Panc1 (cell line): Measurements from ENCODE around the gene MGME1. TPM values are rescaled to one million over a fixed set of nuclear protein-coding genes. Genes with fewer than 3 reads are reported as not detected.

Experiments
- ATAC-seq: fragments of 200-7000 bp; cut with Tn5 transposase; 2 replicates; pipeline ENCODE4 v1.9.1; 2020; ENCODE audit warnings: mild to moderate bottlenecking, moderate library complexity
- BruUV-seq: library from RNA; stranded (reverse); fragments of 400-500 nt; replicated peaks from 2 replicates; lab custom pipeline; 2021; lab: Mats Ljungman, UMichigan
- CTCF ChIA-PET: fragments of 300-600 bp; sonication (Branson Sonifier 250); formaldehyde crosslinking; loops from one replicate; lab custom pipeline; 2022; ENCODE audit warnings: antibody characterized with exemption; lab: Charles Lee
- POLR2A ChIA-PET: fragments of 300-600 bp; sonication (Branson Sonifier 250); formaldehyde crosslinking; loops from one replicate; lab custom pipeline; 2022; ENCODE audit warnings: antibody characterized with exemption; lab: Charles Lee
- DNase-seq: peaks from one replicate; pipeline ENCODE4 v3.0.0-alpha.2; 2010; ENCODE audit warnings: low read depth, low spot score
- H3K27ac ChIP-seq: 2 replicates; pipeline ENCODE4 v1.5.1; 2011; ENCODE audit warnings: mild to moderate bottlenecking, low read length, inconsistent platforms
- H3K27me3 ChIP-seq: fragments of 200-500 bp; sonication (Bioruptor generic); 2 replicates; pipeline ENCODE4 v1.6.0; 2014; ENCODE audit warnings: low read length, inconsistent platforms; ENCODE audit not compliant: control insufficient read depth, insufficient read depth
- H3K36me3 ChIP-seq: fragments of 200-500 bp; sonication (Bioruptor generic); 2 replicates; pipeline ENCODE4 v1.5.1; 2014; ENCODE audit warnings: inconsistent platforms, mild to moderate bottlenecking, low read length, moderate library complexity; ENCODE audit not compliant: control insufficient read depth, insufficient read depth
- H3K4me1 ChIP-seq: 2 replicates; pipeline ENCODE4 v1.5.1; 2011; ENCODE audit warnings: inconsistent platforms, mild to moderate bottlenecking, low read length, moderate library complexity; ENCODE audit not compliant: control insufficient read depth, insufficient read depth
- H3K4me3 ChIP-seq, 2 experiments: 2 replicates each; pipeline ENCODE4 v1.5.1; 2011 to 2012; ENCODE audit warnings: low read depth in 2 of 2, low read length in 2 of 2, mild to moderate bottlenecking in 2 of 2, inconsistent platforms in 1 of 2, moderate library complexity in 1 of 2
- H3K9me3 ChIP-seq: fragments of 200-500 bp; sonication (Bioruptor generic); 2 replicates; pipeline ENCODE4 v1.5.1; 2014; ENCODE audit warnings: low read depth, mild to moderate bottlenecking, inconsistent platforms, low read length, moderate library complexity; ENCODE audit not compliant: control insufficient read depth, insufficient read depth
- CTCF ChIP-seq: fragments of 450-650 bp; IDR thresholded peaks from 2 replicates; pipeline ENCODE4 v1.5.1; 2017; ENCODE audit warnings: mild to moderate bottlenecking
- POLR2AphosphoS5 ChIP-seq: IDR thresholded peaks from 2 replicates; pipeline ENCODE4 v1.6.1; 2012; ENCODE audit warnings: mild to moderate bottlenecking, low read depth, low read length, moderate library complexity
- REST ChIP-seq, 2 experiments: IDR thresholded peaks; 2 replicates each; pipeline ENCODE4 v1.6.1; 2011 to 2012; ENCODE audit warnings: low read depth in 2 of 2, control low read depth in 1 of 2, low read length in 1 of 2, mild to moderate bottlenecking in 1 of 2, moderate library complexity in 1 of 2; ENCODE audit not compliant: insufficient read depth in 1 of 2
- SIN3A ChIP-seq: IDR thresholded peaks from 2 replicates; pipeline ENCODE4 v1.6.1; 2012; ENCODE audit warnings: low read depth, mild to moderate bottlenecking, low read length, moderate library complexity, borderline replicate concordance; ENCODE audit not compliant: insufficient read depth
- TCF7L2 ChIP-seq: IDR thresholded peaks from 2 replicates; pipeline ENCODE4 v1.6.1; 2011; ENCODE audit warnings: mild to moderate bottlenecking, low read depth, low read length, inconsistent platforms
- in situ Hi-C: cut with HindIII; loops from 2 replicates; pipeline ENCODE4 v1.10.0; 2016; ENCODE audit warnings: low sequenced_read_pairs, low pct_unique_long_range_greater_than_20kb
- intact Hi-C: fragments of 100-400 bp; cut with micrococcal nuclease; formaldehyde crosslinking; loops from one replicate; pipeline ENCODE4 v1.10.0; 2022; ENCODE audit not compliant: unreplicated experiment
- total RNA-seq: library from RNA; stranded (reverse); gene quantifications from one replicate; pipeline ENCODE4 v1.2.1, GENCODE V29; 2021; ENCODE audit not compliant: unreplicated experiment

MGME1 gene
- total RNA-seq, 1 experiment from 2014 or later: 27.0 TPM

DNA sequence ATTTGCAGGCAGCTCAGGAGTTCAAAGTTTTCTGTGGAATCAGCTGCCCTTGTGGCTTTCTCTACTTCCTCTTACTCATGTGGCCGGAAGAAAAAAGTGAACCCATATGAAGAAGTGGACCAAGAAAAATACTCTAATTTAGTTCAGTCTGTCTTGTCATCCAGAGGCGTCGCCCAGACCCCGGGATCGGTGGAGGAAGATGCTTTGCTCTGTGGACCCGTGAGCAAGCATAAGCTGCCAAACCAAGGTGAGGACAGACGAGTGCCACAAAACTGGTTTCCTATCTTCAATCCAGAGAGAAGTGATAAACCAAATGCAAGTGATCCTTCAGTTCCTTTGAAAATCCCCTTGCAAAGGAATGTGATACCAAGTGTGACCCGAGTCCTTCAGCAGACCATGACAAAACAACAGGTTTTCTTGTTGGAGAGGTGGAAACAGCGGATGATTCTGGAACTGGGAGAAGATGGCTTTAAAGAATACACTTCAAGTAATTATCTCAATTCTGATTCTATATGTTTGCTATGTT lies 1.1 kb downstream of the MGME1 start:
- TSS peak; percentile 75 for BruUV-seq
- CTCF ChIA-PET: no interaction called here

GRCh38 chr20:17971300-17972013 lies 2.6 kb downstream of the MGME1 start:
- H3K4me1 ChIP-seq: peaks cover 23% of the 10 kb centered on the region
- TF ChIP-seq CTCF: no peak
- 0 out of 2 replicates have a peak, but pooled peaks have one; percentile 5 for TF ChIP-seq POLR2AphosphoS5
- intact Hi-C loops: no loop called here
- no peak for ATAC-seq
- no peak for DNase-seq
- no TSS peak for BruUV-seq
- H3K4me3 ChIP-seq: peak overlapping the region; percentile 95 to 97
- ChIA-PET CTCF (no interaction called here), POLR2A (interaction anchor here (0.7 kb wide), 1 partner anchor 79 kb away, joined by 3 read pairs; no protein-coding TSS in a partner anchor)
- no peaks in the 10 kb centered on the region for H3K9me3 ChIP-seq
- H3K27me3 ChIP-seq: no peaks in the 10 kb centered on the region
- peaks cover 10% of the 10 kb centered on the region for H3K36me3 ChIP-seq
- in situ Hi-C loops: no loop called here
- H3K27ac ChIP-seq: peak overlapping the region; percentile 83

More for the DNA sequence above, 1.1 kb downstream of the MGME1 start:
- intact Hi-C loops: no loop called here
- in situ Hi-C loops: no loop called here
- ATAC-seq: no peak
- DNase-seq: no peak
- Histone ChIP-seq H3K36me3 (peaks cover 10% of the 10 kb centered on the region), H3K27me3 (no peaks in the 10 kb centered on the region), H3K4me3 (peak overlapping the region; percentile 95 to 97), H3K9me3 (no peaks in the 10 kb centered on the region), H3K27ac (peak overlapping the region; percentile 83), H3K4me1 (peaks cover 29% of the 10 kb centered on the region)
- TF ChIP-seq POLR2AphosphoS5 (no peak), REST (IDR thresholded peaks at IDR 0.05; ENCODE audit: insufficient read depth in 1 of 2, low read depth in 2 of 2, low read length in 1 of 2) (no peak), SIN3A (no peak), TCF7L2 (no peak), CTCF (no peak)
- POLR2A ChIA-PET: no interaction called here
